GM19324 (cell line): ENCODE data around the gene OLAH.

Source experiments
- ATAC-seq: cut with Tn5 transposase; IDR thresholded peaks from one replicate; pipeline ENCODE4 v1.9.1; 2021; ENCODE audit warnings: mild to moderate bottlenecking, moderate library complexity; ENCODE audit not compliant: unreplicated experiment, low FRiP score

OLAH gene

DNA sequence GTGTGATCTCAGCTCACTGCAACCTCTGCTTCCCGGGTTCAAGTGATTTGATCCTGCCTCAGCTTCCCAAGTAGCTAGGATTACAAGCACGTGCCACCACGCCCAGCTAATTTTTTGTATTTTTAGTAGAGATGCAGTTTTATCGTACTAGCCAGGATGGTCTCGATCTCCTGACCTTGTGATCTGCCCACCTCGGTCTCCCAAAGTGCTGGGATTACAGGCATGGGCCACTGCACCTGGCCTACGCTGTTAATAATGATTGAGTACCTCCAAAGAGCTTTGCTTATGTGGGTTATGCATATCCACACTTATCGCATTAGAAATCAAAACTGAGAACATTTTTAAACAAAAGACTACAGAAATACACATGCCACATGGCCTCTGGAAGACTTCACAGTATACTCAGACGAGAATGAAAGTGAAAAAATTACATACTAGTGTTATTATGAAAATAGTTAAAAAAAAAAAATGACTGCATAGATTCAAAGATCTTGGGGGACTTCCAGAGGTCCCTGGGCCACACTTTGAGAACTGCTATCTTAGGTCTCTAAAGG, 78.8 kb downstream of the OLAH start:
- ATAC-seq: peak; percentile 89
